Mucosa of rectum (tissue), 2 donors: ENCODE measurements around the gene PTTG1IP.
"Not testable (repeated sequence)": the region's sequence is repeated elsewhere in the genome, so short reads cannot be mapped to it uniquely, and the experiment has no call there.

Source experiments
- H3K27ac ChIP-seq, 2 donors: one replicate each; pipeline ENCODE4 v1.7.0; 2013; ENCODE audit warnings: inconsistent platforms in 2 of 2, low read depth in 2 of 2, low read length in 2 of 2
- H3K27me3 ChIP-seq, 2 donors: one replicate each; pipeline ENCODE4 v1.7.0; 2013; ENCODE audit warnings: low read length in 2 of 2; ENCODE audit not compliant: control insufficient read depth in 2 of 2, insufficient read depth in 2 of 2
- H3K36me3 ChIP-seq, 2 donors: one replicate each; pipeline ENCODE4 v1.7.0; 2013; ENCODE audit warnings: low read length in 2 of 2; ENCODE audit not compliant: control insufficient read depth in 2 of 2, insufficient read depth in 2 of 2
- H3K4me1 ChIP-seq, 2 donors: one replicate each; pipeline ENCODE4 v1.7.0; 2013; ENCODE audit warnings: low read length in 2 of 2, mild to moderate bottlenecking in 1 of 2; ENCODE audit not compliant: control insufficient read depth in 2 of 2, insufficient read depth in 2 of 2
- H3K4me3 ChIP-seq, 2 donors: one replicate each; pipeline ENCODE4 v1.7.0; 2013; ENCODE audit warnings: low read length in 2 of 2
- H3K9ac ChIP-seq, 2 donors: one replicate each; pipeline ENCODE4 v1.7.0; 2013; ENCODE audit warnings: low read length in 2 of 2, low read depth in 1 of 2, mild to moderate bottlenecking in 1 of 2
- H3K9me3 ChIP-seq, 2 donors: one replicate each; pipeline ENCODE4 v1.7.0; 2013; ENCODE audit warnings: low read length in 2 of 2; ENCODE audit not compliant: control insufficient read depth in 2 of 2
- donor health status: healthy.
- donor health status: Normal muscosa, but diverticular disease.

Gene PTTG1IP

GRCh38 chr21:44881198-44881872 is 7.8 kb upstream of the PTTG1IP start:
- Histone ChIP-seq H3K36me3 (no peaks in the 10 kb centered on the region), H3K27me3 (no peaks in the 10 kb centered on the region), H3K9ac (no peak overlapping the region), H3K27ac (peak overlapping the region; percentile 6 to 54), H3K9me3 (no peaks in the 10 kb centered on the region), H3K4me1 (peaks cover 7 to 31% of the 10 kb centered on the region in 2 donors), H3K4me3 (no peak overlapping the region)

- Histone ChIP-seq H3K9me3 (no peaks in the 10 kb centered on the region), H3K9ac (no peak overlapping the region), H3K27ac (peak overlapping the region; percentile 6 to 54), H3K4me3 (no peak overlapping the region), H3K36me3 (no peaks in the 10 kb centered on the region), H3K4me1 (peaks cover 7 to 32% of the 10 kb centered on the region in 2 donors), H3K27me3 (no peaks in the 10 kb centered on the region)
Observed at GRCh38 chr21:44880405-44881197, 7.1 kb upstream of the PTTG1IP start.

DNA sequence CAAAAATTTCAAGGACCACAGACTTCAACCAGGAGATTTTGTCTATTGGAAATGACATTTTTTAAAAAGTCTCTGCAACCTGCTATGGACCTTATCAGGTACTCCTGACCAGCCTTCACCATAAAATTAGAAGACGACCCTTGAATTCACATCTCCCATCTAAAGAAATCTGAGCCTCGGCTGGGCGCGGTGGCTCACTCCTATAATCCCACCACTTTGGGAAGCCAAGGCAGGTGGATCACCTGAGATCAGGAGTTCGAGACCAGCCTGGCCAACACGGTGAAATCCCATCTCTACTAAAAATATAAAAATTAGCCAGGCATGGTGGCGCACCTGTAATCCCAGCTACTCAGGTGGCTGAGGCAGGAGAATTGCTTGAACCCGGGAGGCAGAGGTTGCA is 5.7 kb upstream of the PTTG1IP start:
- Histone ChIP-seq H3K27ac (peak overlapping the region in 1 of 2 donors; percentile 85), H3K4me1 (peaks cover 13 to 45% of the 10 kb centered on the region in 2 donors)
- not testable (repeated sequence) for H3K4me3 ChIP-seq, H3K9ac ChIP-seq, H3K27me3 ChIP-seq, H3K36me3 ChIP-seq, H3K9me3 ChIP-seq

GRCh38 chr21:44878053-44878982 is 4.8 kb upstream of the PTTG1IP start:
- H3K9me3 ChIP-seq = no peaks in the 10 kb centered on the region
- H3K36me3 ChIP-seq = no peaks in the 10 kb centered on the region
- H3K9ac ChIP-seq = peak overlapping the region in 1 of 2 donors; percentile 39
- no peaks in the 10 kb centered on the region for H3K27me3 ChIP-seq
- peak overlapping the region; percentile 59 to 85 for H3K27ac ChIP-seq
- H3K4me3 ChIP-seq = no peak overlapping the region
- peaks cover 13 to 46% of the 10 kb centered on the region in 2 donors for H3K4me1 ChIP-seq

DNA sequence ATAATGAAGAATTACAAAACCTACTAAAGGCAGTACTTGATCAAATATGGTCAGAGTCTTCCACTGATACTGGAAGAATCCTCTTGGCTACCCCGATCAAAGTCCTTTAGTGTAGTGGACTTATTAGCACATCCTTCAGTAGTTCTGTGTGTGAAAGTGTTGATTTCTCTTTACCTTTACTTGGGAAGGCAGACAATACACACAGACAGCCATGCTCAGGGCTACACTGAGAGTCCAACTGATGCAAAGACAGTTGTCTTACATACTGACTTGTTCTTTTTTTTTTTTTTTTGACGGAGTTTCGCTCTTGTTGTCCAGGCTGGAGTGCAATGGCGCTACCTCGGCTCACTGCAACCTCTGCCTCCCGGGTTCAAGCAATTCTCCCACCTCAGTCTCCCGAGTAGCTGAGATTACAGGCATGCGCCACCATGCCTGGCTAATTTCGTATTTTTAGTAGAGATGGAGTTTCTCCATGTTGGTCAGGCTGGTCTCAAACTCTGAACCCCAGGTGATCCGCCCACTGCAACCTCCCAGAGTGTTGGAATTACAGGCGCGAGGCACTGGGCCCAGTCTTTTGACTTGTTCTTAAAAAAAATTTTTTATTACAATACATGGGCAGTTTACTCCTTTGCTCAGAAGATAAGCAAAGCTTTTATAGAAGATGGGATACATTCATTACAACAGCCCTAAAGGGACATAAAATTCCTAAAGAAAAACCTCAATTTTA is 3.5 kb upstream of the PTTG1IP start:
- Histone ChIP-seq H3K4me3 (no peak overlapping the region), H3K9ac (no peak overlapping the region), H3K4me1 (peaks cover 15 to 47% of the 10 kb centered on the region in 2 donors), H3K9me3 (no peaks in the 10 kb centered on the region), H3K27me3 (no peaks in the 10 kb centered on the region), H3K27ac (peak overlapping the region in 1 of 2 donors; percentile 59), H3K36me3 (no peaks in the 10 kb centered on the region)

- no peaks in the 10 kb centered on the region for H3K36me3 ChIP-seq
- H3K27me3 ChIP-seq = no peaks in the 10 kb centered on the region
- peak overlapping the region; percentile 72 to 93 for H3K9ac ChIP-seq
- H3K9me3 ChIP-seq = no peaks in the 10 kb centered on the region
- H3K27ac ChIP-seq = peak overlapping the region; percentile 92 to 95
- H3K4me3 ChIP-seq = peak overlapping the region; percentile 73 to 77
- H3K4me1 ChIP-seq = peaks cover 28 to 57% of the 10 kb centered on the region in 2 donors
Observed at GRCh38 chr21:44875316-44875700, 1.8 kb upstream of the PTTG1IP start.

GRCh38 chr21:44874497-44875315 is 1.2 kb upstream of the PTTG1IP start:
- H3K4me3 ChIP-seq = peak overlapping the region; percentile 73 to 77
- no peaks in the 10 kb centered on the region for H3K36me3 ChIP-seq
- H3K27ac ChIP-seq = peak overlapping the region; percentile 92 to 95
- no peaks in the 10 kb centered on the region for H3K27me3 ChIP-seq
- peak overlapping the region; percentile 72 to 93 for H3K9ac ChIP-seq
- no peaks in the 10 kb centered on the region for H3K9me3 ChIP-seq
- H3K4me1 ChIP-seq = peaks cover 34 to 62% of the 10 kb centered on the region in 2 donors

GRCh38 chr21:44874240-44874496 is 678 bp upstream of the PTTG1IP start:
- Histone ChIP-seq H3K4me1 (peaks cover 34 to 60% of the 10 kb centered on the region in 2 donors), H3K36me3 (no peaks in the 10 kb centered on the region), H3K9me3 (no peaks in the 10 kb centered on the region), H3K9ac (peak overlapping the region; percentile 72 to 93), H3K27me3 (no peaks in the 10 kb centered on the region), H3K27ac (peak overlapping the region; percentile 92 to 95), H3K4me3 (peak overlapping the region; percentile 73 to 77)
